ENCODE data around the gene INPP4A.
"Not testable (repeated sequence)": the region's sequence is repeated elsewhere in the genome, so short reads cannot be mapped to it uniquely, and the experiment has no call there.

Gene INPP4A

GRCh38 chr2:98444436-98445176 is at the start of gene INPP4A:
Gene INPP4A (plus strand): TSS chr2:98444858. CDS start chr2:98520049, 75,191 bp downstream.
- H3K27ac Mint-ChIP-seq, result peak within 1 kb of the TSS; percentile 94
- DNase-seq (ENCODE audit: low spot score in 2 of 2) (peak; percentile 77 to 81), ATAC-seq (ENCODE audit: low read depth) (peak; percentile 96)
- H3K4me3 Mint-ChIP-seq, result peak within 1 kb of the TSS; percentile 92
- peaks cover 3% of the 10 kb centered on the region for H3K36me3 Mint-ChIP-seq
- peaks cover 13% of the 10 kb centered on the region for H3K4me1 Mint-ChIP-seq
- peaks cover 2% of the 10 kb centered on the region for H3K9me3 Mint-ChIP-seq
- no peaks in the 10 kb centered on the region for H3K27me3 Mint-ChIP-seq

DNA sequence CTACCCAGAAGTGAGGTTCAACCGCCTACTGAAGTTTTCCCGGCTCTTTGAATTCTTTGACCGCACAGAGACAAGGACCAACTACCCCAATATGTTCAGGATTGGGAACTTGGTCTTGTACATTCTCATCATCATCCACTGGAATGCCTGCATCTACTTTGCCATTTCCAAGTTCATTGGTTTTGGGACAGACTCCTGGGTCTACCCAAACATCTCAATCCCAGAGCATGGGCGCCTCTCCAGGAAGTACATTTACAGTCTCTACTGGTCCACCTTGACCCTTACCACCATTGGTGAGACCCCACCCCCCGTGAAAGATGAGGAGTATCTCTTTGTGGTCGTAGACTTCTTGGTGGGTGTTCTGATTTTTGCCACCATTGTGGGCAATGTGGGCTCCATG is 48.7 kb upstream of the INPP4A start:
- ATAC-seq (ENCODE audit: low read depth) (no peak), DNase-seq (ENCODE audit: low spot score in 2 of 2) (no peak)
- Mint-ChIP-seq H3K4me1 (no peaks in the 10 kb centered on the region), H3K36me3 (peaks cover 2% of the 10 kb centered on the region), H3K27ac (no peak overlapping the region), H3K4me3 (no peak overlapping the region), H3K9me3 (no peaks in the 10 kb centered on the region), H3K27me3 (peaks cover 22% of the 10 kb centered on the region)

DNA sequence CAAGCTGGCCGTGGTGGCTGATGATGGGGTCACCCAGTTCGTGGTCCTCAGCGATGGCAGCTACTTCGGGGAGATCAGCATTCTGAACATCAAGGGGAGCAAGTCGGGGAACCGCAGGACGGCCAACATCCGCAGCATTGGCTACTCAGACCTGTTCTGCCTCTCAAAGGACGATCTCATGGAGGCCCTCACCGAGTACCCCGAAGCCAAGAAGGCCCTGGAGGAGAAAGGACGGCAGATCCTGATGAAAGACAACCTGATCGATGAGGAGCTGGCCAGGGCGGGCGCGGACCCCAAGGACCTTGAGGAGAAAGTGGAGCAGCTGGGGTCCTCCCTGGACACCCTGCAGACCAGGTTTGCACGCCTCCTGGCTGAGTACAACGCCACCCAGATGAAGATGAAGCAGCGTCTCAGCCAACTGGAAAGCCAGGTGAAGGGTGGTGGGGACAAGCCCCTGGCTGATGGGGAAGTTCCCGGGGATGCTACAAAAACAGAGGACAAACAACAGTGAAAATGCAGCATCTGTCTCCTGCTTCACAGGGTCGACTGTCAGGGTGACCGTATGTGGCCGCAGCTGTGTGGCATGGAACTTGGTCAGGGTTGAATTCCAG is 47.8 kb upstream of the INPP4A start:
- DNase-seq (ENCODE audit: low spot score in 2 of 2), result no peak
- H3K4me3 Mint-ChIP-seq, result no peak overlapping the region
- ATAC-seq (ENCODE audit: low read depth), result no peak
- H3K27ac Mint-ChIP-seq, result no peak overlapping the region
- H3K9me3 Mint-ChIP-seq, result no peaks in the 10 kb centered on the region
- H3K4me1 Mint-ChIP-seq, result no peaks in the 10 kb centered on the region
- peaks cover 2% of the 10 kb centered on the region for H3K36me3 Mint-ChIP-seq
- peaks cover 21% of the 10 kb centered on the region for H3K27me3 Mint-ChIP-seq

GRCh38 chr2:98399140-98399539 is 45.5 kb upstream of the INPP4A start:
- no peaks in the 10 kb centered on the region for H3K9me3 Mint-ChIP-seq
- H3K4me3 Mint-ChIP-seq, result no peak overlapping the region
- H3K27ac Mint-ChIP-seq, result no peak overlapping the region
- ATAC-seq (ENCODE audit: low read depth) (no peak), DNase-seq (ENCODE audit: low spot score in 2 of 2) (no peak)
- peaks cover 2% of the 10 kb centered on the region for H3K36me3 Mint-ChIP-seq
- H3K4me1 Mint-ChIP-seq, result no peaks in the 10 kb centered on the region
- H3K27me3 Mint-ChIP-seq, result peaks cover 21% of the 10 kb centered on the region

DNA sequence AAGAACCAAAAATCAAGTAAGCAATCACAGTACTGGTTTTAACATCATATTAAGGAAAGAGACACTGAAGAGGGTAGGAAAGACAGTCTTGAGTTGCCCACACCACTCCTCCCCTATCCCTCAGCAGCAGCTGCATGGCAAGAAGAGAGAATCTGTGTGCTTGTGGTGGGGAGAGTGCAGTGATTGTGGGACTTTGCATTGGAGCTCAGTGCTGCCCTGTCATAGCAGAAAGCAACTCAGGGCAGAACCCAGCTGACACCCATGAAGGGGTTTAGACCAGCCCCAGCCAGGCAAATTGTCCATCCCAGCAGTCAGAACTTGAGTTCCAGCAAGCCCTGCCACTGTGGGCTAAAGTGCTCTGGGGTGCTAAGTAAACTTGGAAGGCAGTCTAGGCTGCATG is 40.8 kb upstream of the INPP4A start:
- Mint-ChIP-seq H3K36me3 (no peaks in the 10 kb centered on the region), H3K4me1 (no peaks in the 10 kb centered on the region), H3K27ac (no peak overlapping the region), H3K27me3 (peaks cover 5% of the 10 kb centered on the region), H3K4me3 (no peak overlapping the region), H3K9me3 (no peaks in the 10 kb centered on the region)
- ATAC-seq (ENCODE audit: low read depth) (no peak), DNase-seq (ENCODE audit: low spot score in 2 of 2) (no peak)

- ATAC-seq (ENCODE audit: low read depth) (no peak), DNase-seq (ENCODE audit: low spot score in 2 of 2) (no peak)
- no peaks in the 10 kb centered on the region for H3K36me3 Mint-ChIP-seq
- peaks cover 3% of the 10 kb centered on the region for H3K27me3 Mint-ChIP-seq
- H3K9me3 Mint-ChIP-seq, result no peaks in the 10 kb centered on the region
- H3K4me1 Mint-ChIP-seq, result no peaks in the 10 kb centered on the region
- no peak overlapping the region for H3K4me3 Mint-ChIP-seq
- H3K27ac Mint-ChIP-seq, result no peak overlapping the region
Measured at GRCh38 chr2:98404556-98405250, 40.0 kb upstream of the INPP4A start.

DNA sequence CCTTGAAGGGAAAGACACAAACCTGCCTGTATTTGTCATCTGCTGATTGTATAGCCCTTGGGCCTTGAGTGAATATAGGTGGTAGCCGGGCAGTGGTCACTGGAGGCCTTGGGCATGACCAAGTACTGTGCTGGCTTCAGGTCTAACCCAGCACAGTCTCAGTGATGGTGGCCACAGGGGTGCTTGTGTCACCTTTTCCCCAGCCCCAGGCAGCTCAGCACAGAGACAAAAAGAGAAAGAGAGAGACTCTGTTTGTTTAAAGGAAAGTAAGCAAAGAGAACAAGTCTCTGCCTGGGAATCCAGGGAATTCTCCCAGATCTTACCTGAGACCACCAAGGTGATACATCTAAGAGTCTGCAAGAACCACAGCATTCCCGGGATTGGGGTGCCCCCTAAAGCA is 39.4 kb upstream of the INPP4A start:
- H3K36me3 Mint-ChIP-seq, result no peaks in the 10 kb centered on the region
- H3K27me3 Mint-ChIP-seq, result peaks cover 3% of the 10 kb centered on the region
- no peak overlapping the region for H3K4me3 Mint-ChIP-seq
- ATAC-seq (ENCODE audit: low read depth), result no peak
- no peaks in the 10 kb centered on the region for H3K9me3 Mint-ChIP-seq
- DNase-seq (ENCODE audit: low spot score in 2 of 2), result no peak
- no peaks in the 10 kb centered on the region for H3K4me1 Mint-ChIP-seq
- no peak overlapping the region for H3K27ac Mint-ChIP-seq

- Mint-ChIP-seq H3K27me3 (peaks cover 1% of the 10 kb centered on the region), H3K4me1 (peaks cover 4% of the 10 kb centered on the region), H3K4me3 (no peak overlapping the region), H3K9me3 (no peaks in the 10 kb centered on the region), H3K27ac (no peak overlapping the region), H3K36me3 (no peaks in the 10 kb centered on the region)
- ATAC-seq (ENCODE audit: low read depth), result no peak
- DNase-seq (ENCODE audit: low spot score in 2 of 2), result no peak
Measured at GRCh38 chr2:98408155-98408554, 36.5 kb upstream of the INPP4A start.

DNA sequence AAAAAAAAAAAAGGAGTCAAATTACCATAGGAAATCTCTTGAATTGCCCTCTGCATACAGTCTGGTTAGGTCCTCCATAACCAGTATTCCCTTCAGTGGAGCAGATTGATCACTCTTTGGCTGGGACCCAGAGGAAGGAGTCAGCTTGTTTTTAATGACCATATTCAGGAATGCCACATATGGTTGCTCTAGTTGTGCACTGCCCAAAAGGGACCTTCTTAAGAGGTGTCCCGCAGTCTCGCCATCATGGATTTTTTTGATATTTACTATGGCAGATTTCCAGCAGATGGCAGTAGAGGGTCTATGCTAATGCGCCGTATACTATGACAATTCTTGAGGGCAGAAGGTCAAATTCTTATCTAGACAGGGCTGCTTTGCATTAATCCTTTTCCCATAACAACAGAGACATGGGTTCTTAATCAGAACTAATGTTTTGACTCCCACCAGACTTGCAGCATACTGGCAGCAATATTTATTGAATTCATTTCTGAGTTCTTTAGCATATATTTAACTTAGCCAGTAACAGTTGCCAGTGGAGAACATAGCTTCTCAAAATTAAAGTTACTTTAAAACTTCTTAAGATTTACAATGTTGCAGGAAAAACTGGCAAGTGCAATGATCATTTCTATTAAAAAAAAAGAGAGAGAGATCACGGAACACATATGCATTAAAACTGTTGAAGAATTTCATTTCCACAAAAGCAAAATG is 31.8 kb upstream of the INPP4A start:
- Mint-ChIP-seq H3K4me3 (no peak overlapping the region), H3K27me3 (peaks cover 2% of the 10 kb centered on the region), H3K36me3 (no peaks in the 10 kb centered on the region), H3K4me1 (peaks cover 4% of the 10 kb centered on the region), H3K27ac (no peak overlapping the region), H3K9me3 (no peaks in the 10 kb centered on the region)
- DNase-seq (ENCODE audit: low spot score in 2 of 2) (peak; percentile 70 to 76), ATAC-seq (ENCODE audit: low read depth) (peak; percentile 92)

DNA sequence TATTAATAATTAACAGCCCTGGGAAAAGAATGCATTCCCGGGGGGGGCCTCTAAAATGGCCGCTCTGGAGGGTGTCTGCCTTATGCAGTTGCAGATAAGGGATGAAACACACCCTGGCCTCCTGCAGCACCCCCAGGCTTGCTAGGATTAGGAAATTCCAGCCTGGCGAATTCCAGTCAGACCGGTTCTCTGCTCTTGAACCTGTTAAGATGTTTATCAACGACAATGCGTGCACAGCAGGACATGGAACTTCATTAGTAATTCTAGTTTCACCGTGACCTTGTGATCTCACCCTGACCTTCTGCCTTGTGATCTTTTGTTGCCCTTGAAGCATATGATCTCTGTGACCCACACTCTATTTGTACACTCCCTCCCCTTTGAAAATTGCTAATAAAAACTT is 30.4 kb upstream of the INPP4A start:
- not testable (repeated sequence) for DNase-seq (ENCODE audit: low spot score in 2 of 2); H3K27me3 Mint-ChIP-seq; H3K4me3 Mint-ChIP-seq; H3K36me3 Mint-ChIP-seq; ATAC-seq (ENCODE audit: low read depth); H3K4me1 Mint-ChIP-seq; H3K27ac Mint-ChIP-seq; H3K9me3 Mint-ChIP-seq

DNA sequence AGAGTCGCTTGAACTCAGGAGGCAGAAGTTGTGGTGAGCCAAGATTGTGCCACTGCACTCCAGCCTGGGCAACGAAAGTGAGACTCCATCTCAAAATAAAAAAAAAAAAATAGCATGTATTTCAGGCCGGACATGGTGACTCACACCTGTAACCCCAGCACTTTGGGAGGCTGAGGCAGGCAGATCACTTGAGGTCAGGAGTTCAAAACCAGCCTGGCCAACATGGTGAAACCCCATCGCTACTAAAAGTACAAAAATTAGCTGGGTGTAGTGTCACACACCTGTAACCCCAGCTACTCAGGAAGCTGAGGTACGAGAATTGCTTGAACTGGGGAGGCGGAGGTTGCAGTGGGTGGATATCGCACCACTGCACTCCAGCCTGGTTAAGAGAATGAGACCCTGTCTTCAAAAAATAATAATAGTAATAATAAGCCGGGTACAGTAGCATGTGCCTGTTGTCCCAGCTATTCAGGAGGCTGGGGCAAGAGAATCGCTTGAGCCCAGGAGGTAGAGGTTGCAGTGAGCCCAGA is 28.9 kb upstream of the INPP4A start:
- H3K9me3 Mint-ChIP-seq; DNase-seq (ENCODE audit: low spot score in 2 of 2); ATAC-seq (ENCODE audit: low read depth); H3K4me3 Mint-ChIP-seq; H3K4me1 Mint-ChIP-seq; H3K27me3 Mint-ChIP-seq; H3K36me3 Mint-ChIP-seq; H3K27ac Mint-ChIP-seq: not testable (repeated sequence)

GRCh38 chr2:98416383-98417159 is 28.1 kb upstream of the INPP4A start:
- Mint-ChIP-seq H3K4me1 (peaks cover 4% of the 10 kb centered on the region), H3K27ac (no peak overlapping the region), H3K27me3 (peaks cover 5% of the 10 kb centered on the region), H3K4me3 (no peak overlapping the region), H3K9me3 (peaks cover 3% of the 10 kb centered on the region), H3K36me3 (peaks cover 3% of the 10 kb centered on the region)
- DNase-seq (ENCODE audit: low spot score in 2 of 2), result no peak
- no peak for ATAC-seq (ENCODE audit: low read depth)

GRCh38 chr2:98419544-98419943 is 25.1 kb upstream of the INPP4A start:
- H3K36me3 Mint-ChIP-seq, result peaks cover 9% of the 10 kb centered on the region
- H3K27me3 Mint-ChIP-seq, result peaks cover 5% of the 10 kb centered on the region
- DNase-seq (ENCODE audit: low spot score in 2 of 2), result no peak
- H3K27ac Mint-ChIP-seq, result no peak overlapping the region
- no peak for ATAC-seq (ENCODE audit: low read depth)
- H3K4me3 Mint-ChIP-seq, result no peak overlapping the region
- peaks cover 10% of the 10 kb centered on the region for H3K9me3 Mint-ChIP-seq
- no peaks in the 10 kb centered on the region for H3K4me1 Mint-ChIP-seq
